GM19395 (cell line): Measurements from ENCODE around the gene PKN1.

Source experiments
- ATAC-seq: cut with Tn5 transposase; IDR thresholded peaks from one replicate; pipeline ENCODE4 v1.9.1; 2021; ENCODE audit warnings: mild to moderate bottlenecking, moderate library complexity; ENCODE audit not compliant: unreplicated experiment

PKN1 gene

DNA sequence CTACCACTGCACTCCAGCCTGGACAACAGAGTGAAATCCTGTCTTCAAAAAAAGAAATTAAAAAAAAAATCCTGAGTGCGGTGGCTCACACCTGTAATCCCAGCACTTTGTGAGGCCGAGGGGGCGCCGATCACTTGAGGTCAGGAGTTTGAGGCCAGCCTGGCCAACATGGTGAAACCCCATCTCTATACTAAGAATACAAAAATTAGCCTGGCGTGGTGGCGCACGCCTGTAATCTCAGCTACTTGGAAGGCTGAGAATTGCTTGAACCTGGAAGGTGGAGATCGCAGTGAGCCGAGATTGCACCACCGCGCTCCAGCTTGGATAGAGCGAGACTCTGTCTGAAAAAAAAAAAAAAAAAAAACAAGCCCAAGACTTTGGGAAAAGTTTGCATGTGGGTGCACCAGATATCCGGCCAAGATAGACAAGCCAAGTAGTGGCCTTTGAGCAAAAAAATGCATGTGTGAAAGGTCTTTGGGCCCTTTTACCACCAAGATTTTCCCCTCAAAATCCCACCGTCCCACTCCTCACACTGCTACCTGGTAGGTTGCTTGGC is 79.4 kb downstream of the PKN1 start:
- ATAC-seq: no peak

DNA sequence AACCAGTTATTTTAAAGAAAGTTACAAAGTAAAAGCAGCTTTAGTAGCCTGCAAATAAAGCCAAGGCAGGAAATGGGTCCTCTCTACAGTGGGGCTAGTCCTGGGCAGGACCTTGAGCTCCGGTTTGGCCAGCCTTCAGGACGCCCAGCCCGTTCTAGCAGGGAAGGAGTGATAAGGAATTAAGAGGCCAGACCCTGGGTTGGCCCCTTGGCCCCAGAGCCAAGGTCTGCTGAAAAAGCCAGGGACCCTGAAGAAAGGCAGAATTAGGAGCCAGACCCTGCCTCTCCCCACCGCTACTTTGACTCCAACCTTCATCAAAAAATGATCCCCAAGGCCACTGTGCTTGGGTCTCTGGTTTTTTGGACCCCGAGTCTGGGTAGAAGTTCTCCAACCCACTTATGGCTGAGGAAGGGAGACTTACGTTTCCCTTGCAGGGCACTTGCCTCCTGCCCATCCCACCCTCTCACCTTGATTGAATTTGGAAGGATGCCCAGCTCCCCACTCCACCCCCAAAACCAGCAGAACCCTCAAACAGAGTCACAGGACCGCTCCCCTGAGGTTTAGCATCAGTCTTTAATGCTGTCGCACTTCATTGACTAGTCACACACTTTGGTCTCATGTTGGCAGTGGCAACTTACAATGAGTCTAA is 81.2 kb downstream of the PKN1 start:
- no peak for ATAC-seq

DNA sequence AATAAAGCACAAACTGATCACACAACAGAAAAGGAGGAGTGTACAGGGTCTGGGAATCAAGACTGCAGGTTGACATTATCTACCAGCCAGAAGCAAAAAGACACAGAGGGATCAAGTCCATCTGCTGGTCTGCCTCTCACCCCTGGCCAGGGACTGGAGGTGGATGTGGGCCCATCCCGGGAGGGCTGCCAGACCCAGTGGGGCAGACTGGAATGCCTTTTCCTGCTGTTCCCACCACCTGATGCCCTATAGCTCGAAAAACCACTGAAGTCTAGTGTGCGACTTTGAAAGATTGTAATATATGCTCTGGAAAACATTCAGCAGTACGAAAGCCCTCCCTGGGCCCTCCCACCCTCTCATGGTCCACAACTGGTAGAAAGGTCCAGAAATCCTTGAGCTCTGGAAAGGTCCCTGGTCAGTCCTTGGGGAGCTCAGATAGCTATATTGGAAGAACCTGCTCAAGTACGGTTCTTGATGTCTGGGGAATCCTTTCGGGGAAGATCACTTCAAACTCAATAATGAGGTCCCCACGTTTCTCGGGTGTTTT is 82.5 kb downstream of the PKN1 start:
- no peak for ATAC-seq

DNA sequence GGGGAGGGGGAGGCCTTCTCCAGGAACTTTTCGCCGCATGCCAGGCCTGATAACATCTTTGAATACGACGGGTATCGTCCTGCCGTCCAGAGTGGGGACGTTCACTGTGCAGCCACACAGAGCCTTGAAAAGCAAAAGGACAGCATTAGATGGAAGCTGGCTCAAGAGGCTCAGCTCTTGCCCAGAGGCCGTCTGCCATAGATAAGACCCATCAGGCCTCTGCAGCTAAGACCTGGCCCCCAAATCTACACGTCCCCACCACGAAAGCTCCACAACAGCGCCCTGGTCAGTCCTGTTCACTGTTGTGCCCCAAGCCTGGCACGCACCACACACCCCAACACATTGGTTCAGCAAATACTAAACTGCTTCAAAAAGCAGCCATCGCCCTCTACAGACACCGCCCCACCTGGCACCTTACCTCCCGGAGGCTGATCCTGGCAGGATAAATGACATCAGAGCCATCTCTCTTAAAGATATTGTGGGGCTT is 83.0 kb downstream of the PKN1 start:
- no peak for ATAC-seq

DNA sequence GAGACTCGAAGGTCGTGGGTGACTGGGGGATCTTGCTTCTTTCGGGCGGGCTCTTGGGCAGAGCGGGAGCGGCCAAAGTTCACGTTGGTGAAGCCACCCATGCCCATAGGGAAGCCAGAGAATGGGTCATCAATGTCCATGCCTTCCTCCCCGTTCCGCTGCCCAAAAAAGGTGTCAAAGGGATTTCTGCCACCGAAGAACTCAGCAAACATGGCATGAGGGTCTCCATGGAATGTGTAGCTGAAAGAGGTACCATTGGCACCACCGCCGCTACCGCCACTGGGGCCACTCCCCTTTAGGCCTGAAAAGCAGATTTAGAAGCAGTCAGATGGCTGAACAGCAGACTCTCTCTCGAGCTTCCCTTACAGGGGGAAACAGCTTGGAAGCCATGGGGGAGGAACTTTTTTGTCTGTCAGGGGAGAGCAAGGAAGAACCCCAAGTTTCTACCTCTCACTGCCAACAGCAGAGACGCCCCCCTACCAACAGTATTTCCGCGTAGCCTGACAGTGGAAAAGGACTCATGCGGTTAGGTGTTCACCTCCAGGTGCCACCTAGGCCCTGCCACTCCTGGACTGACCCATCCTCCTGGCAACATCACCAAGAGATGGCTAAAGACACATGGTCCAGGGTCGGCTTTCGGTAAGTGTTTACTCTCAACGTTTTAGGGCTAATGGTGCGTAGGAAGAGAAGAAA is 83.8 kb downstream of the PKN1 start:
- ATAC-seq: no peak

DNA sequence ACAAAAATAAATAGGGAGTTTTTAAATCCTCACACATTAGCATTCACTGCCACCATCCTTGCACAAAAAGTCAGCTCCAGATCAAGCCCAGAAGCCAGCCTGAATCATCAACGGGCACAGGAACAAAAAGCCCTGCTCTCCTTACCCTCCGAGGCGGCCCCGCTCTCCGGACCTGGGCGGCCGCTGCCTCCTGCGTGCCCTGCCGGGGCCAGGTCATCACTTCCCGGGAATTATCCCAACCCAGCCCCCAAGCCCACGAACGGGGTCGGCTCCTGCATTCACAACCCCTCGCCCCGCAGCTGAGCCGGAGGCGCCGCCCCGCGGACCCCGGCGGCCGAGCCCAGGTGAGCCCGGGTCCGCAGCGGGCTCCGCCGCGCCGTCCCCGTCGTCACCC is 84.3 kb downstream of the PKN1 start:
- peak; percentile 1 for ATAC-seq

DNA sequence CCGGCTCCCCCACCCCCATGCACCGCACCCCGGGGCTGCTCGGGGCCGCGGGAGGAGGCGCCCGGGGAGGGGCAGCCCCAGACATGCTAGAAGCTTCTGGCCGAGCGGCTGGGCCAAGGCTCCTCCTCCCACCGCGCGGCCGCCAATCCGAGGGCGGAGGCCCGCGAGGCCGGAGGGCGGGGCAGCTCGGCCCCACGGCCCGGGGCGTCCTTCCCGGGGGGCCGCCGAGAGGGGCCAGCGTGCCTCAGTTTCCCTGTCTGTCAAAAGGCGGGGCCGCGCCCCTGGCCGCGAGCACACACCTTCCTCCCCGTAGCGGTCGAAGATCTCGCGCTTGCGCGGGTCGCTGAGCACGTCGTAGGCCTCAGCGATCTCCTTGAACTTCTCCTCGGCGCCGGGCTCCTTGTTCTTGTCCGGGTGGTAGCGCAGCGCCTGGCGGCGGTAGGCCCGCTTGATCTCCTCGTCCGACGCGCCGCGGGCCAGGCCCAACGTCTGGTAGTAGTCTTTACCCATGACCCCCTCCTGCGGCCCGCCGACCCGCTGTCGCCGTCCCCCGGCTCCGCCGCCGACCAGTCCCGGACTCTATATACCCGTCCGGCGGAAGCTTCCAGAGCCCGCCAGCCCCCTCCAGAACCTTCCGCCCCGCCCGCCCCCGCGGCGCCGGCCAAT is 84.9 kb downstream of the PKN1 start, which contains the start of gene DNAJB1:
DNAJB1 (minus strand) TSS at position 558 of the 666 bp plus-strand sequence; CDS start at position 510, 48 bp downstream.
- ATAC-seq: peak; percentile 57

DNA sequence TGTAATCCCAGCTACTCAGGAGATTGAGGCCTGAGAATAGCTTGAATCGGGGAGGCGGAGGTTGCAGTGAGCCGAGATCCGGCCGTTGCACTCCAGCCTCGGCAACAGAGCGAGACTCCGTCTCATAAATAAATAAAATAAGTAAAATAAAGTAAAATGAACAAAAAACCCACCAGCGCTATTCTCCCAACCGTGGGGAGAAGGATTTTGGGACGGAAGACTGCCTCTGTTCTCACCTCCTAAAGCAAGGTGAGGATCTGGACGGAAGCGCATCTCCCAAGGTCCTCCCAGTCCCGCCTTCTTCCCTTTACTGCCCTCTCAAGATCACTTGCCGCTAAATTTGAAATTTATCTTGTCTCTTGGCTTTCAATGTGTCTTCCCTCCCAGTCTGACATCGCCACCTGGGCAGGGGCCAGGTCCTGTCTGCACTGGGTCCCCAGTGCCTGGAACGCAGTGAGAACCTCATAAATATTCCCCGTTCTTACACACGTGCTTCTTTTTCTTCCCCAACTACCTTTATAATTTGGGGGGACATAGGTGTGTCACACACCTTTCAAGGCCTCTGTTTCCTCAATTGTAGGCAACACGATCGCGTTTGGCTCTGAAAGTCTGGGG is 86.2 kb downstream of the PKN1 start:
- no peak for ATAC-seq

DNA sequence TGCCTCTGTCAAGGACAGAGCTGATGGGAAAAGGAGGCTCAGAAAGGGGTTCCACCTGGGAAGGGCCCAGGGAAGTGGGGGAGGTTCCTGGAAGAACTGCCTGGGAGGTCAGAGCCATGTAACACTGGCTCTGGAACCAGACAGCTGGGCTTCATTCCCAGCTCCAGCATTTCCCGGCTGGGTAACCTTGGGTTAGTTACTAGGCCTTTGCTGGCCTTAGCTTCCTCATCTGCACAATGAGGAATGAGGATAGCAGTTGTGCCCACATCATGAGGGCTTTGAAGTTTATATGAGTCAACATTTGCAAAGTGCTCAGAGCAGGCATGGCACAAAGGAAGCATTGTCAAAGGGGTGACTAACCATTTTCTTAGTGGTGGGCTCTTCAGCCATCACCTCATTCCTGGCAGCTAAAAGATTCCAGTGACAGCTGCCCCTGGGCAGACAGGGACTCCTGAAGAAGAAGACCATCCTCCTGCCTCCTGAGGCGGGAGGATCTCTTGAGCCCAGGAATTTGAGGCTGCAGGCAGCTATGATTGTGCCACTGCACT is 86.8 kb downstream of the PKN1 start:
- ATAC-seq: no peak

DNA sequence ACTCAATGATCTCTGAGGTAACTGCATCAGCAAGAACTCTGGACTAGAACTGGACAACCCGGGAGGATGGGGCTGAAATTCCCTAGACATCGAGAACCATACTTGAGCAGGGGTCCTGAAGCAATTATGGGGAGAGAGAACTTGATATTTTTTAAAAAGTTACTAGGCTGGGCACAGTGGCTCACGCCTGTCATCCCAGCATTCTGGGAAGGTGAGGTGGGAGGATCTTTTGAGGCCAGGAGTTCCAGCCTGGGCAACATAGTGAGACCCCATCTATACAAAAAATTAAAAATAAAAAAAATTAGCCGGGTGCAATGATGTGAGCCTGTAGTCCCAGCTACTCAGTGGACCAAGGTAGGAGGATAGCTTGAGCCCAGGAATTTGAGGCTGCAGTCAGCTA is 87.4 kb downstream of the PKN1 start:
- no peak for ATAC-seq
